RKO (cell line): Measurements from ENCODE around the gene CNN2.
"Not testable (repeated sequence)": the region's sequence is repeated elsewhere in the genome, so short reads cannot be mapped to it uniquely, and the experiment has no call there.

ENCODE experiments used
- DNase-seq: peaks from one replicate; pipeline ENCODE4 v3.0.0-alpha.2; 2016; ENCODE audit warnings: low spot score

CNN2 gene

GRCh38 chr19:1010586-1011510, 15.6 kb upstream of the CNN2 start:
- DNase-seq = no peak

- no peak for DNase-seq
These were observed 14.5 kb upstream of the CNN2 start for GRCh38 chr19:1011831-1012333.

GRCh38 chr19:1012334-1012733, 14.1 kb upstream of the CNN2 start:
- DNase-seq = no peak

- DNase-seq = no peak
These were observed 13.2 kb upstream of the CNN2 start for GRCh38 chr19:1013218-1013617.

GRCh38 chr19:1014161-1015060, 12.0 kb upstream of the CNN2 start:
- no peak for DNase-seq

GRCh38 chr19:1015061-1015781, 11.2 kb upstream of the CNN2 start:
- no peak for DNase-seq

GRCh38 chr19:1015782-1016646, 10.4 kb upstream of the CNN2 start:
- DNase-seq = no peak

GRCh38 chr19:1016647-1017114, 9.7 kb upstream of the CNN2 start:
- no peak for DNase-seq

GRCh38 chr19:1017115-1017905, 9.1 kb upstream of the CNN2 start:
- no peak for DNase-seq

- no peak for DNase-seq
These were observed 8.5 kb upstream of the CNN2 start for GRCh38 chr19:1017906-1018305.

- DNase-seq = no peak
These were observed 8.0 kb upstream of the CNN2 start for GRCh38 chr19:1018393-1018792.

GRCh38 chr19:1018932-1019615, 7.3 kb upstream of the CNN2 start:
- DNase-seq = no peak

- no peak for DNase-seq
These were observed 6.8 kb upstream of the CNN2 start for GRCh38 chr19:1019616-1019961.

GRCh38 chr19:1019980-1020867, 6.2 kb upstream of the CNN2 start:
- DNase-seq = peak; percentile 41

- peak; percentile 96 for DNase-seq
These were observed 5.5 kb upstream of the CNN2 start, which contains the start of gene TMEM259 for GRCh38 chr19:1020868-1021425. Gene TMEM259, minus strand, starts transcription at chr19:1021123. Its CDS starts 127 bp downstream, at chr19:1020996.

GRCh38 chr19:1023883-1024188, 2.6 kb upstream of the CNN2 start:
- not testable (repeated sequence) for DNase-seq

GRCh38 chr19:1025080-1025479, 1.3 kb upstream of the CNN2 start:
- not testable (repeated sequence) for DNase-seq
